Diencephalon (tissue), 1 donor: ENCODE data around the gene DGKK. TPM values are rescaled to one million over a fixed set of nuclear protein-coding genes. Genes with fewer than 3 reads are reported as not detected.

ENCODE experiments used
- total RNA-seq: library from RNA; depleted of rRNA; stranded (reverse); fragments of >200 nt; gene quantifications from one replicate; pipeline ENCODE4 v1.2.3, GENCODE V29; 2014

The DGKK gene, protein sequence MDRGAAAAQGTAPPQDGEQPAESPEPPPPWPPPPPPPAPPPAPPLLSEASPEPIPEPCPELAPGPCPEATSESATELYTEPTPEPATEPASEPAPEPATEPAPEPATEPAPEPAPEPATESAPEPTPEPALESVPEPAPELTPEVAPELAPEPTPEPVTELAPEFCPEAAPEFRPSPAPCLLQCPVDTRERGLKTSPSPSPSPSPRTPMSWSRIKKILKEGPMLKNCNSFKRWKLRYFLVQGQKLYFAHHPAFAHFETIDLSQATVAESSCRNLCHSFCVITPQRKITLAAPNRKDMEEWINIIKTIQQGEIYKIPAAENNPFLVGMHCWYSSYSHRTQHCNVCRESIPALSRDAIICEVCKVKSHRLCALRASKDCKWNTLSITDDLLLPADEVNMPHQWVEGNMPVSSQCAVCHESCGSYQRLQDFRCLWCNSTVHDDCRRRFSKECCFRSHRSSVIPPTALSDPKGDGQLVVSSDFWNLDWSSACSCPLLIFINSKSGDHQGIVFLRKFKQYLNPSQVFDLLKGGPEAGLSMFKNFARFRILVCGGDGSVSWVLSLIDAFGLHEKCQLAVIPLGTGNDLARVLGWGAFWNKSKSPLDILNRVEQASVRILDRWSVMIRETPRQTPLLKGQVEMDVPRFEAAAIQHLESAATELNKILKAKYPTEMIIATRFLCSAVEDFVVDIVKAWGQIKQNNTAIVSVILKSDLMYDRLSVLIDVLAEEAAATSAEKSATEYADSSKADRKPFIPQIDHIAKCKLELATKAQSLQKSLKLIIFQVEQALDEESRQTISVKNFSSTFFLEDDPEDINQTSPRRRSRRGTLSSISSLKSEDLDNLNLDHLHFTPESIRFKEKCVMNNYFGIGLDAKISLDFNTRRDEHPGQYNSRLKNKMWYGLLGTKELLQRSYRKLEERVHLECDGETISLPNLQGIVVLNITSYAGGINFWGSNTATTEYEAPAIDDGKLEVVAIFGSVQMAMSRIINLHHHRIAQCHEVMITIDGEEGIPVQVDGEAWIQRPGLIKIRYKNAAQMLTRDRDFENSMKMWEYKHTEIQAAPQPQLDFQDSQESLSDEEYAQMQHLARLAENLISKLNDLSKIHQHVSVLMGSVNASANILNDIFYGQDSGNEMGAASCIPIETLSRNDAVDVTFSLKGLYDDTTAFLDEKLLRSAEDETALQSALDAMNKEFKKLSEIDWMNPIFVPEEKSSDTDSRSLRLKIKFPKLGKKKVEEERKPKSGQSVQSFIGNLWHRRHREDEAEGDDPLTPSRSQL
- 6.2 TPM for total RNA-seq

DNA sequence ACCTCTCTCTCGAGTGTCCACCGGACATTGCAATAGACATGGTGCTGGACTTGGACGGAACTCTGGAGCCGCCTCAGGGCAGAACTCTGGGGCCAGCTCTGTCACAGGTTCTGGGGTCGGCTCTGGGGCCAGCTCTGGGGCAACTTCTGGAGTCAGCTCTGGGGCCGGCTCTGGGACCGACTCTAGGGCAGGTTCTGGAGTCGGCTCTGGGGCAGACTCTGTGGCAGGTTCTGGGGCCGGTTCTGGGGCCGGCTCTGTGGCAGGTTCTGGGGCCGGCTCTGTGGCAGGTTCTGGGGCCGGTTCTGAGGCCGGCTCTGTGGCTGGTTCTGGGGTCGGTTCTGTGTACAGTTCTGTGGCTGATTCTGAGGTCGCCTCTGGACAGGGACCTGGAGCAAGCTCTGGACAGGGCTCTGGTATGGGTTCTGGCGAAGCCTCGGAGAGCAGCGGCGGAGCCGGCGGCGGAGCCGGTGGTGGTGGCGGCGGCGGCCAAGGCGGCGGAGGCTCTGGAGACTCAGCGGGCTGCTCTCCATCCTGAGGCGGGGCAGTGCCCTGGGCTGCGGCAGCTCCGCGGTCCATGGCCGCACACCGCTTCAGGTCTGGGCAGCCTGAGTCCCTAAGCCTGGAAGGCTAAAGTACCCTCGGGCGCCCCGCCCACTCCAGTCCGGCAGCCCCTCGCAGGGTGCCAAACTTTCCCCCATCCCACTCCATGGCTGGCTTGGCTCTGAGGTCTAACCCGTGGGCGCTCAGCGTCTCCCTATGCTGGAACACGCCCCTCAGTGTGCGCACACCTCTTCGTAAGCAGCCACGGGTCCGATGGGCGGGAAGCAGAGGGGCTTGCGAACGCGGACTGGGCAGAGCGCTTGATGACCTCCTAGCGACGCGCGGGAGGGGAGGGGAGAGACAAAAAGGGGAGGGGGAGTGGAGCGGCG, at the start of gene DGKK:
DGKK (minus strand) TSS at position 723 of the 929 bp plus-strand sequence; CDS start at position 576, 147 bp downstream.

